GM19468 (cell line): ENCODE data around the gene POLR1H.
A peak's percentile ranks its signal among the peaks of the same experiment; 100 is the strongest.

Experiments used
- ATAC-seq: cut with Tn5 transposase; IDR thresholded peaks from one replicate; pipeline ENCODE4 v1.9.1; 2021; ENCODE audit warnings: mild to moderate bottlenecking, moderate library complexity, moderate number of reproducible peaks; ENCODE audit not compliant: unreplicated experiment; ENCODE audit errors: extremely low read depth

Gene POLR1H

DNA sequence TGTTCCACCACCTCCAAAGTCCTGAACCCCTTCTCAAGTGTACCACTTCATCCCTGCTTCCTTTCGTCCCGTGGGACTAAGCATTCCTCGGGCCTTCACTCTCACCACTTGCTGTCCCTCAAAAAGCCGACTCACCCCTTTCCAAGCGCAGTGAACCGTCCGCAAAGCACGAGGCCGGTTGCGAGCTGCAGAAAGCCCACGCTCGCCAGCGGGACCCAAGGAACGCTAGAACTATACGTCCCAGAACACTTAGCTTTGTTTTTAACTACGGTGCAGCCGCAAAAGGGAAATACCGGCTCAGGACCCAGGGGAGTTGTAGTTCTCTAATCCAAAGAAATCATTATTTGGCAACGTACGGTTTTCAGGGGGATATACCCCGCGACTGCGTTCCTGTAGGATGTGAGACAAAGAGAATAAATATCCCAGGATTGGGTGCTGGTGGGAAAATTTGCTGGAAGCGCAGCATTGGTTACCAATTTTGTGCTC is 416 bp upstream of the POLR1H start:
- ATAC-seq = no peak

DNA sequence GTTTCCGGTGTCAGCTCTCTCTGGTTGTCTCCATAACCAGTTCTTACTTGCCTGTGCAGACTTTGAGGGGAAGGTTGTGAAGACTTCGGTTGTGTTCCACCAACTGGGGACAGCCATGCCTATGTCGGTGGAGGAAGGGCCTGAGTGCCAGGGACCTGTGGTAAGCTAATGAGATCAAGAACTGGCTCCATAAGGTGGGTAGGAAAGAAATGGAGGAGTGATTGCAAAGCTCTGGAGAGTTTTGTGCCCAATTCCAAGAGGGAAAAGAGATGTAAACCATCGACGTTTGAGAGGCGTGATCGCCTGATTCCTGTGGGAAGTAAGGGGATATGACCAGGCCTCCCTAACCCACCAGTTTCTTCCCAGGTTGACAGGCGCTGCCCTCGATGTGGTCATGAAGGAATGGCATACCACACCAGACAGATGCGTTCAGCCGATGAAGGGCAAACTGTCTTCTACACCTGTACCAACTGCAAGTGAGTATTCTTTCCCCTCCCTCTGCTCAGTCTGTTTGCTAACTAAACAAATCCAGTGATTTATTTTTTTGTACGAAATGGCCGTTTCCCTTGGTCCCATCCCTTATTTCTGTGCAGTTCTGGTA is 893 bp downstream of the POLR1H start:
- no peak for ATAC-seq

DNA sequence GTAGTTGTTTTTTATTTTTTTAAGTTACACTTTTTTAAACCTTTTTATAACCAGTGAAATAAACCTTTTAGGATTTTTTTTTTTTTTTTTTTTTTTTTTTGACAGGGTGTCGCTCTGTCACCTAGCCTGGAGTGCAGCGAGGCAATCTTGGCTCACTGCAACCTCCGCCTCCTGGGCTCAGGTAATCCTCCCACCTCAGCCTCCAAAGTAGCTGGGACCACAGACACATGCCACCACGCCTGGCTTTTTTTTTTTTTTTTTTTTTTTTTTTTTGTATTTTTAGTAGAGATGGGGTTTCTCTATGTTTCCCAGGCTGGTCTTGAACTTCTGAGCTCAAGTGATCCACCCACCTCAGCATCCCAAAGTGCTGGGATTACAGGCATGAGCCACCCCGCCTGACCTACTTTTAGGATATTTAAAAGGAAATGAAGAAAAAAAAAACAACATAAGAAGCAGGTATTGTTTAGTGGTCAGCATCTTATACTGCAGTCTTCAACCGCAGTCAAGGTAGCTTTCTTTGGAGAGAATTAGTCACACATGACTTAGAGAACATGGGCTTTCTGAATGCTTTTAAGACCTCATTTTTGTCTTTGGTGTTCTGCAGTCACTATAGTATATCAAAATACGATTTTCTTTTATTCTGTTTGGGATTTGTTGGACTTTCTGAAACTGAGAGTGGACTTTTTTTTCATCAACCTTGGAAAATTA is 1.6 kb downstream of the POLR1H start:
- ATAC-seq = no peak

DNA sequence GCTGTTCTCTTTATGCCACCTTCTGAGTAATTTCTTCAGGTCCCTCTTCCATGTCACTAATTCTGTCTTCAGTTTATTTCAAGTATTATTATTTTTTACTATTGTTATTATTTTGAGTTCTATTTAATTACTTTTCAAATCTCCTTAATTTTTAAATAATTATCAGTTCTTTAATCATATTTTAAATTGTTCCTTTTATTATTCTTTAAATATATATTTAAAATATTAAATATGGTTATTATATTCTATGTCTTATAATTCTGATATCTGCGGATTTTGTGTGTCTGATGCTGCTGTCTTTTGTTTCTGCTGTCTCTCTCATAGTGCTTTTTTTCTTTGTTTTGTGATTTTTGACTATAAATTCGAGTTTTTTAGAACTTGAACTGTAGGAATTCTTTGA is 2.2 kb downstream of the POLR1H start:
- no peak for ATAC-seq

DNA sequence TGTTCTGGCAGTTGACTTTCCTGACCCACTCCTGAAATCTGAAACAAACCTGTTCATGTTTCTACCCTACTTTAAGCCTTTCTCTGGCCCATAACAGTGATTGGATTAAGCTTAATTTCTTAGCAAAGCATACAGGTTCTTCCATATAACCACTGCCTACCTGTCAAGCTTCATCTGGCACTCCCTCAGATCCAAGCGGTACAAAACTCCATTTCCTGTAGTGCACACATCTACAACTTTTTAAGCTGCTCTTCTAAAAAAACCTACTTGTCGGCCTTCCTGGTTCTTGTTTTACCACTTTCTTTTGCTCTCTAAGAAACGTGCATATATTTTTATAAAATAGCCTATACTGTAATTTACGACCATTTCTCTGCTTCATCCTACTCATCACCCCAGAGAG is 5.0 kb downstream of the POLR1H start:
- ATAC-seq = no peak

DNA sequence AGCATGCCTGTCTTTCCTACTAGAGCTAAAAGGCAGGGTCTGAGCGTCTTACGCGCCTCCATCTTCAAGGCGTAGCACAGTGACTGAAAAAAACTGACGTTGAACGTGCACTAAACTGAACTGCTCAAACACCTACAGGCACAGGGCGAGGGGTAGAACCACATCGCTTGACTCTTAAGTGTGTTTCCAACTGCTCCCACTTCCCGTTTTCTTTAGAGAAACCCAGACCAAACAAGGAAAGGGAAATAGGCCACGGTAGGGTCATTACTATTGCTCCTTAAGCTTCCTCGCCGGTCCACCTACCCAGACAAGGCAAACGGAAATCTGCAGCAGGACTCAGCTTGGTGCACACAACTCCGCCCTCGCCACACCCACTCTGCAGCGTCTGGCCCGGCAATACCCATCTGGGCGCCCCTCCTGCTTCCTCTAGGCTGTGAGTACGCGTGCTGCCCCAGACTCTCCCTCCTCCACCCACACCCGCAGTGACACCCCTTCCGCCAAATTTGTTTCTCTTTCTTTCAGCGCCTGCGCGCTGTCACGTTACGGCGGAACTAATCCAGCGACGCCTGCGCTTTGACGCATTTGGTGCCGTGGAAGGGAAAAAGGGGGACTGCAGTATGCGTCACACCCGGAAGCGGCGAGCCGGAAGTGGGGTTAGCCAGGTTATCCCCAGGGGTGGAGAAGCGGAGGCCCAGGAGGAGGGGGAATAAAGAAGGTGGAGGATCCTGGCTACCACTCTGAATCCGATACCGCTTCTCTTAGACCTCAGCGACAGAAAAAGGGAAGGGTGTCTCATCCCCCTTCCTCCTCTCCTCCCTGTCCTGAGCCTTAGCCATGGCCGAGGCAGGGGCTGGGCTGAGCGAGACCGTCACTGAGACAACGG is 5.8 kb downstream of the POLR1H start, which contains the start of gene PPP1R11:
TSS of gene PPP1R11 (plus strand) at position 622 of the 883 bp plus-strand sequence. CDS start at position 835, 213 bp downstream.
- peak; percentile 73 for ATAC-seq

DNA sequence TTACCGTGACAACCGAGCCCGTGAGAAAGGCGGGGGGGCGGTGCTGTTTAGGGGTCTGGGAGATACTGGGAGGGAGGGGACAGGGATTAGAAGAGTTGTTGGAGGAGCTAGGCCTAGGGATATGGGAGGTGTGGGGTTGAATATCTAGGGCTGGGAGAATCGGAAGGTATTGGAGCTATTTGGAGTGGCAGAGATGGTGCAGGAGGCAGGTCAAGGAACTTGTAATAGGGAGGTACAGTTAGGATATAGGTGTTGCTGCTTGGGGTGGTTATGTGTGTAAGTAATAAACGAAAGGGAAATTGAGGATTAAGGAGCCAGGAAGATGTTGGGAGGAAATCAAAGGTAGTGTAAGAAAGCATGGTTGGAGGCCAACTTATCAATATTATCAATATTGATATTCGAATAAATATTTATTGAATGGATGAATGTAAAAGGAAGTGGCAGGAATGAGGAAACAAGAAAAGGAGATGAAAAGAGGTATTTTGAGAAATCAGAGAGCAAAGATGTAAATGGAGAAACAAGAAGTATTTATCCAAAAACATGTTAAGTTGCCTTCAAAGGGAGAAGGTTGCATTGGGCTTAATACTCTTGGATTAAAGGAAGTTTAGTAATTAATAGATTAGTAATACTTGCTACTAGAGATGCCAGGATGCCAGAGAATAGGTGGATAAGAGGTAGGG is 6.5 kb downstream of the POLR1H start:
- ATAC-seq = no peak

DNA sequence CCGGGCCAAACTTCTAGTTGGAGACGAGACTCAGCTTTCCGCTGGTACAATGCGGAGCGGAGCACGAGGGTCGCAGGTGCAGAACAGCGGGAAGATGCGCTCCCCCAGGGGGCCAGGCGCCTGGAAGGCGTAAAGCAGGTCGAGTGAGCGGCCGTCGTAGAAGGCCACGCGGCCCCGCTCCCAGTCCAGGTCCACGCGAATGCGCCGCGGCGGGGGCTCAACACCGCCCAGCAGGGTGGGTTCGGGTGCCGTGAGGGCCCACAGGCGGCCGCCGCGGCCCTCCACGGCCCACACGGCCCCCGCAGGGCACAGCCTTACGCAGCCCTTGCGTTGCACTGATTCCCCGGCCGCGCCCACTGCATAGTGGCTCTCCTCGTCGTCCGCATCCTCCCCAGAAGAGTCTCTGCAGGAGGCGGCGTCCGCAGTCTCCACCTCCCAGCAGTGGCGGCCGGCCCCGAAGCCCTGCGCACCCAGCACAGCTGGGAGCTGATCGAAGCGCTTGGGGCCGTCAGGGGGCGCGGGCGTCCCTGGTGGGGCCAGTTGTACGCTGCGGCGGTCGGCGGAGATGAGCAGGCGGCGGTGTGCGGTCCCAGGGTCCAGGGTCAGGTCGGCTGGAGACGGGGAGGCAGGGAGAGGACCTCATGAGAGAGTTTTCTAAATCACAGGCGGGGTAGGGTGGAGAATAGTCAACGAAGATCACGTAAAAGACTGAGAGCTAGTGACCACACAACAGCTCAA is 10.2 kb downstream of the POLR1H start:
- ATAC-seq = no peak

DNA sequence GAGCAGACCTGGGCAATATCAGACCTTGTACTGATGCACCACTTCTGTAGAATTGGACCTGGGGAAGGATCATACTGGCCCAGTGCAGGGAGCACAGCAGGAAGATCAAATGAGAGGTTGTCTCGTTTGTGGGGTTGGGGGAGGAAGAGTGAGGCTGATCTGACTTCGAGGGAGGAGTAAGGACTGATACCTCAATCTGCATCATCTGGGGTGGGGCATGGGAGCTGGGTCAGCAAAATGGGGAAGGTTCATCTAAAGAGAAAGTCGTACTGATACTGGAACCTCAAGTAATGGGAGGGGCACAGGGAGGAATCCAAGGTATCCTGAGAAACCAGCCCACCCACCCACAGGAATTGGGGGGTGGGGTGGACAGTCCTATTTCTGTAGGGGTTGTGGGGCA is 10.8 kb downstream of the POLR1H start:
- no peak for ATAC-seq

DNA sequence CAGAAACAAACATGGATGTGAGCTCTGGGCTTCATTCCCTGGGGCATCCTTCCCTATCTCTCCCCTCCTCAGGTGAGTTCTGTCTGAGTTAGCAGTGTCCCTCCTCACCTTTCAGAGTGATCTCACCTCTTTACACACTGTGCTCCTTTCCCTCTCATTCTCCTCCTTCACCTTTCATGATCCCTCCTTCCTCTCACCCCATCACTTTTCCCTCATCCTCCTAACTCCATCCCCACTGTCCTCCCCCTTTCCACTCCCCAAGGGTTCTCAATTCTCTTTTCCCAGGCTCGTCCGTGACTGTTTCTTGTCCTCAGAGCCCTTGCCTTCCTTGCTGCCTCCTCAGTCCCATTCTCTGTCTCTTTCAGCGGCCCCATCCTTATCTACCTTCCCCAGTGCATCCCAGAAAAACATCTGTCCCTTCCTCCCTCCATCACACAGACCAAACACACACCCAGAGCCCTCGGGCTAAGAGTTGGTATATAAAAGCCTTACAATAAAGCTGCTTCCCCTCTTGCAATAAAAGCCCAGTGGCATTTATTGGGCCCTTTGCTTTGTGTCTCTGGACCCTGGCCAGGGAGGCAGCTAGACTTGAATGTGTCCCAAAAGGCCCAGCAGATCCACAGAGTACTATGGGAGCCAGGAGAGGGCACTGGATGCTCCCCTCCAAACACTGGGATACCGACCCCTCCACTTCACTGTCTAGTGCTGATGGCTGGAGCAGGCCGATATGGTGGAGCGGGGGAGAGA is 12.6 kb downstream of the POLR1H start:
- ATAC-seq = no peak

DNA sequence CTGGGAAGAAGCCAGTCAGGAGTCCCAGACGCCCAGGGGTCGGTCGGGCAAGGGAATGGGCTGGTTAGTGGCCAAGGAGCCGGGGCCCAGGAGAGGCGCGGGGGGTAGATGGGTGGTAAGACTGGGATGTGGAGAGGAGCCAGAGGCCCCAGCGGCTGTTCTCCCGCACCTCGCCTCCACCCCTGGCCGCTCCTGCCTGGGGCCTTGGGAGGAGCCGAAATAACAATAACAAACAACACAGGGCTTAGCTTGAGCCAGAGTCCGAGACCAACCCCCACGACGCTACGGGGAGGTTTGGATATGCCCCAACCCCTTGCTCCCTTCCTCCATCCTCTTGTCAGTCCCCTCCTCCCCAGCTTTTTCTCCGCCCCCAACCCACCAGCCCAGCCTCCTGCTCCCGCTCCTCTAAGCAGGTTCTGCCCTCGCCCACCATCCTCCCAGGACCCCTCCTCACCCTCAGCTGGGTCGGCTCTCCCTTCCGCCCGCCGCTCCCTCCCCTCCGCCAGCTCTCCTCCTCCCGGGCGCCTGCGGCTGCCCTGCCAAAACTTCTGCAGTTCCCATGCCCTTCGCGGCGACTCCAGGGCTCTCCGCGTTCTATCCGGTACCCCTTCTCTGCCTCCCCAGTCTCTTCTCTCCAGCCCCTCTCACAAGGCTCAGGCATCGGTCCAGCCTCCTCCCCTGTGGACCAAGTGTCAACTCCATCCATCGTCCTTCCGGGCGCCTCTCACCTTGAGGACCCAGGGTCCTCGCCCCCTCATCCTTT is 13.4 kb downstream of the POLR1H start:
- no peak for ATAC-seq

DNA sequence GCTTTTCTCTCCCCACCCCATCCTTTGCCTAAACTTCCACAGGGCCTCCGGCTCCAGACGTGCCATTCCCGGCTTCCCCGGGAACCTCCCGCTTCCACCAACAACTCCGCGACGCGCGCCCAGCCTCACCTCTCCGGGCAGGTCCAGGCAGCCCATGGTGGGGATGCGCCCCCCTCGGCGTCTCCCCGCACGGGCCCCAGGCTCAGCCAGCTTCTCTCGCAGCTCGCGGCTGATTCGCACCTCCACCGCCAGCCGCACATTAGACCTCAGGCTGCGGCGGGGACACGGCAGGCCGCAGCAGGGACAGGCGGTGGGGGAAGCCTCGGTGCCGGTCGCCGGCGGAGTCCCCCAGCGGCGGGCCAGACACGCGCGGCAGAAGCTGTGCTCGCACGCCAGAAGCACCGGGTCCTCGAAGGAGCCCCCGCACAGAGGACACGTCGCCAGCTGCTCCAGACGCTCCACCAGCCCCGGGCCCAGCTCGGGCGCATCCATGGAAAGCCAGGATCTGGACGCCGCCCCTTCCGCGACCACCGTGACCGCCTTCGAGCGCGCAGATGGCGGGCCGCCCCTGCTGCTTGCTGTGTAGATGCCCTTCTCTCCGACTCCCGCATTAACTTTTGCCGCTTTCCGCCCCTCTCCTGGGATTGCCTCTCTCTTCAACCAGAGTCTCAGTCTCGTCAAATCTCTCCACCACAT is 14.2 kb downstream of the POLR1H start, which contains the start of gene RNF39:
TSS of gene RNF39 (minus strand) at position 676 of the 696 bp plus-strand sequence. CDS start at position 492, 184 bp downstream.
- ATAC-seq = no peak

DNA sequence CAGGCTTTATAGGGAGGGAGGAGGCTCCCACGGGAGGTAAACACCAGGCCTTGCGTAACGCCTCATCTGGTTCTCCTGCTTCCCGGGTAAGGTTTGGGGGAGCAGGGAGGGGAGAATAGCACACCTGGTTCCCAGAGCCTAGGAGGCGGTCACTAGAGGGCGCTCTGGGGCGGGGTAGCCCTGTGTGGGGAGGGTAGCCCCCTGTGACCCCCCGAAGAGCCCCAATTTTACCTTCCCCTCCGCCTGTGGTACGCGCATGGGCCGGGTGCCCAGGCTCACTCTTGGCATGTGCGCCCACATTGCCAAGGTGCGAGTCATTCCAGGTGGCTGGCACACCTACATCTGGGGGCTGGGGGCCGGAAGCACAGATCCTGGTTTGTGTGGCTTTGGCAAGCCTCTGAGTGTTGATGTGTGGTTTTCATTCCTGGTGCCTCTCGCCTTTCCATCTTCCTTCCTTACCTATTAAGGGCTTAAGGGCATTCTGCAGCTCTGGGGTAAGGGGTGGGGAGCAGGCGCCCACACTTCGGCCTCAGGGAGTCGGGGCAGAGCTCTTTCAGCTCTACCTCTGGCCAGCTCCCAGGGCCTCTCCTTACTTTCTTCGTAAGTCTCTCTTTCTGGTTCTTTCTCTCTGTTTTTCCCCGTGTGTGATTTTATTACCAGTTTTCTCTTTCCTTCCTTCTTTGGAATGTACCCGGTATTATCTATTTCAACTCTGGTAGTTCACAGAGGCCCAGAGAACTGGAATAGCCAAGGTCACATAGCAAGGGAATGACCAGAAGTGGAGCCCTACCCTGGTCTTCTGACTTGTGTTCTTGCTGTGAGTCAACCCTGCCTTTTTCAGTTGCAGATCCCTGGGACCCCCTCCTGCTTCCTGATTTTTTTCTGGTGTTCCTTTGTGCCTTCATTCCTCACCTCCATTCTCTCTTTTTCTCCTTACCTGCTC is 15.0 kb downstream of the POLR1H start:
- no peak for ATAC-seq

DNA sequence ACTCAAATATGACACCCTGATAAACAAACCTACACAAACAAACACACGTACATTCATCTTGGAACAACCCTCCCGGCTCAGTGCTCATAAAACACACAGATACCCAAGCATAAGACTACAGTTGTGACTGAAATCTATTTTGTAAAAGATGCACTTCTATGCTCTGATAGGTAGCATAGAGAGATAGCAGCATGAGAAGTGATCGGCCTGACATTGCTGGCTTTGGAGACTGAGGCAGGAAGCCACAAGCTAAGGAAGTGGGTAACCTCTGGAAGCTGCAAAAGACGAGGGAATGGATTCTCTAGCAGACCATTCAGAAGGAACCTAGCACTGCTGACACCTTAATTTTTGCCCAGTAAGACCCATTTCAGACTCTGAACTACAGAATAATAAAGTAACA is 16.2 kb downstream of the POLR1H start:
- no peak for ATAC-seq

DNA sequence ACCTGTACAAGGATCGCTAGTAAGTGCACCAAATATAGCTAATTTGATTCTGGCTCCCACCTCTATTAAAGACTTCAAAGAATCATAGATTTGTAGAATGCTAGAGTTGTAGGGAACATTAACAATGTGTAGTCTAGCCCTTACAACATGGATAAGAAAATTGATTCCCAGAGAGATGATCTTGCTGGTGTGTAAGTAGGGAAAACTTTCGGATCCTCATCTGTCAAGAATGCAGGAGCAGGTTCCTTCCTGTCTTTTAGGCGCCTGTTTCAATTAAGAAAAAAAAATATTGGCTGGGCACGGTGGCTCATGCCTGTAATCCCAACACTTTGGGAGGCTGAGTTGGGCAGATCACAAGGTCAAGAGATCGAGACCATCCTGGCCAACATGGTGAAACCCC is 26.8 kb downstream of the POLR1H start:
- no peak for ATAC-seq

DNA sequence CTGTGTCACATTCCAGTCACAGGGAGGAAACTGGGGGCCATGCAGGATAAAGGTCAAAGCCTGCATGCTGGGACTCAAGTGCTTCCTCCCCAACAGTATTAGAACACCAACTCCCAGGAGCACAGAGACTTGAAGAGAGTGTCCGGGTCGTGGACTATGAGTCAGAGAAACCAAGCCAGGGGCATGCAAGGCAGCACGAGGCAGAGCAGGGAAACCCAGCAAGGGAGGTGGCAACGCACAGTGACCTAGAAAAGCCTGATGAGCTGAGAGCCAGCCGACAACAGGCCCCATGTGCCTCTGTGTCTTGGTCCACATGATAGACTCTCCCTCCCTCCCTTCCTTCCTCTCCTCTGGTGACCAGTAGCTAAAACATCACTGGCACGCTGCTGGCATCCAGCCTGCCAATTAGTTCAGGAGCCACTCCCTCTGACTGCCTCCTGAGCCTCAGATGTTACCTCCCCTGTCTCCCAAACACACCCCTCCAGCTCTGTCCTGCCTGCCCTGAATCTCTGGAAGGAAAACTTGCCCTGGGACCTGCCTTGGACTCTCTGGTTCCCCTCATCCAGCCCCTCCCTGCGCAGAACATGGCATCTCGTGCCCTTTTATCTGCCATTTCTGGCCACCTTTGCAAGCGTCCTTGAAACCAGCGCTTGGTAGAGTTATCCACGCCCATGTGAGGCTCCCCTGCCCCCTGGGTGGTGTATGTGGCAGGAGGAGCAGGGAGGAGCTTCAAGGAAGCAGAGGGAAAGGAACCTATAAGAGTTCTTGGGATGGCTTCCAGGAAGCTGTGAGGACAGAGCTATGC is 30.7 kb downstream of the POLR1H start:
- no peak for ATAC-seq
